Transverse colon (tissue), 4 donors: Measurements from ENCODE around the gene CHIA.

Experiments used
- POLR2AphosphoS5 ChIP-seq, 3 donors: sonication (generic); formaldehyde crosslinking; IDR thresholded peaks; one replicate each; pipeline ENCODE4 v1.6.1; 2016; ENCODE audit warnings: antibody characterized with exemption in 3 of 3
- TF ChIP-seq, protein P1 (sequence below), 5 experiments: fragments of 200-600 bp in 3 of 5; fragments of 450-650 bp in 2 of 5; sonication (generic) in 3 of 5; IDR thresholded peaks; 1 replicate in 2 of 5; 2 replicates in 3 of 5; pipeline ENCODE4 v1.5.1; 2016 to 2017; ENCODE audit warnings: antibody characterized with exemption in 5 of 5, inconsistent platforms in 3 of 5, mild to moderate bottlenecking in 2 of 5, moderate library complexity in 1 of 5

DNA sequence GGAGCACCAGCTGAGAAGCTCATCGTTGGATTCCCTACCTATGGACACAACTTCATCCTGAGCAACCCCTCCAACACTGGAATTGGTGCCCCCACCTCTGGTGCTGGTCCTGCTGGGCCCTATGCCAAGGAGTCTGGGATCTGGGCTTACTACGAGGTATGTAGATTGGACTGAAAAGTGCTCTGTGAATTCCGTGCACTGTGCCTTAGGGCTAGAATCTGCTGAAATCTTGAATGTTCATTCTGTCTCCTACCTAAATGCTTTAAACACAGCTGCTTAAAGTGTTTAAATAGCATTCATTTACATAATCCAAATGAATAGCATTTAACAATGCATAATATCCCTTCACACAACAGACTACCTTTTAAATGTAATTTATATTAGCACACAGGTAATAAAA lies 27.9 kb downstream of the CHIA start:
- TF ChIP-seq, protein P1, sequence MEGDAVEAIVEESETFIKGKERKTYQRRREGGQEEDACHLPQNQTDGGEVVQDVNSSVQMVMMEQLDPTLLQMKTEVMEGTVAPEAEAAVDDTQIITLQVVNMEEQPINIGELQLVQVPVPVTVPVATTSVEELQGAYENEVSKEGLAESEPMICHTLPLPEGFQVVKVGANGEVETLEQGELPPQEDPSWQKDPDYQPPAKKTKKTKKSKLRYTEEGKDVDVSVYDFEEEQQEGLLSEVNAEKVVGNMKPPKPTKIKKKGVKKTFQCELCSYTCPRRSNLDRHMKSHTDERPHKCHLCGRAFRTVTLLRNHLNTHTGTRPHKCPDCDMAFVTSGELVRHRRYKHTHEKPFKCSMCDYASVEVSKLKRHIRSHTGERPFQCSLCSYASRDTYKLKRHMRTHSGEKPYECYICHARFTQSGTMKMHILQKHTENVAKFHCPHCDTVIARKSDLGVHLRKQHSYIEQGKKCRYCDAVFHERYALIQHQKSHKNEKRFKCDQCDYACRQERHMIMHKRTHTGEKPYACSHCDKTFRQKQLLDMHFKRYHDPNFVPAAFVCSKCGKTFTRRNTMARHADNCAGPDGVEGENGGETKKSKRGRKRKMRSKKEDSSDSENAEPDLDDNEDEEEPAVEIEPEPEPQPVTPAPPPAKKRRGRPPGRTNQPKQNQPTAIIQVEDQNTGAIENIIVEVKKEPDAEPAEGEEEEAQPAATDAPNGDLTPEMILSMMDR (IDR thresholded peaks at IDR 0.05): no peak
- no peak for TF ChIP-seq POLR2AphosphoS5 (IDR thresholded peaks at IDR 0.05)
